Anterior cingulate cortex (tissue), 58 donors: ENCODE data around the gene DNAJC5.

Source experiments
- DNase-seq, 58 donors: peaks; one replicate each; lab custom pipeline; 2025; lab: John Stamatoyannopoulos, UW

DNAJC5 gene

GRCh38 chr20:63934271-63935068 is 39.5 kb downstream of the DNAJC5 start:
- DNase-seq, result no peak

- no peak for DNase-seq
These were observed 40.5 kb downstream of the DNAJC5 start for GRCh38 chr20:63935447-63935846.

- DNase-seq, result no peak
These were observed 42.7 kb downstream of the DNAJC5 start for GRCh38 chr20:63937596-63937995.

- DNase-seq, result no peak
These were observed 44.4 kb downstream of the DNAJC5 start for GRCh38 chr20:63939061-63939935.

GRCh38 chr20:63940071-63940471 is 45.1 kb downstream of the DNAJC5 start:
- DNase-seq, result no peak

GRCh38 chr20:63940472-63941266 is 45.7 kb downstream of the DNAJC5 start:
- DNase-seq, result no peak

- no peak for DNase-seq
These were observed 46.6 kb downstream of the DNAJC5 start for GRCh38 chr20:63941282-63942081.

GRCh38 chr20:63942250-63942951 is 47.5 kb downstream of the DNAJC5 start:
- DNase-seq, result peak in 3 of 58 donors; percentile 23 to 33 (median 31)

- no peak for DNase-seq
These were observed 48.3 kb downstream of the DNAJC5 start for GRCh38 chr20:63942969-63943807.

GRCh38 chr20:63943808-63944077 is 48.8 kb downstream of the DNAJC5 start:
- no peak for DNase-seq

GRCh38 chr20:63944078-63944941 is 49.4 kb downstream of the DNAJC5 start:
- no peak for DNase-seq

- no peak for DNase-seq
These were observed 50.2 kb downstream of the DNAJC5 start for GRCh38 chr20:63945031-63945658.

- DNase-seq, result no peak
These were observed 51.3 kb downstream of the DNAJC5 start for GRCh38 chr20:63945921-63946920.

- no peak for DNase-seq
These were observed 52.2 kb downstream of the DNAJC5 start for GRCh38 chr20:63946986-63947637.
